GM12874 (cell line): ENCODE measurements around the gene SMIM38.

Experiments used
- CTCF ChIP-seq: IDR thresholded peaks from 2 replicates; pipeline ENCODE4 v1.5.1; 2011; ENCODE audit warnings: low read depth, mild to moderate bottlenecking, control low read depth, low read length, moderate library complexity; ENCODE audit not compliant: insufficient read depth

SMIM38 gene

GRCh38 chr11:69183613-69184012 lies 27.9 kb downstream of the SMIM38 start:
- TF ChIP-seq CTCF: no peak

DNA sequence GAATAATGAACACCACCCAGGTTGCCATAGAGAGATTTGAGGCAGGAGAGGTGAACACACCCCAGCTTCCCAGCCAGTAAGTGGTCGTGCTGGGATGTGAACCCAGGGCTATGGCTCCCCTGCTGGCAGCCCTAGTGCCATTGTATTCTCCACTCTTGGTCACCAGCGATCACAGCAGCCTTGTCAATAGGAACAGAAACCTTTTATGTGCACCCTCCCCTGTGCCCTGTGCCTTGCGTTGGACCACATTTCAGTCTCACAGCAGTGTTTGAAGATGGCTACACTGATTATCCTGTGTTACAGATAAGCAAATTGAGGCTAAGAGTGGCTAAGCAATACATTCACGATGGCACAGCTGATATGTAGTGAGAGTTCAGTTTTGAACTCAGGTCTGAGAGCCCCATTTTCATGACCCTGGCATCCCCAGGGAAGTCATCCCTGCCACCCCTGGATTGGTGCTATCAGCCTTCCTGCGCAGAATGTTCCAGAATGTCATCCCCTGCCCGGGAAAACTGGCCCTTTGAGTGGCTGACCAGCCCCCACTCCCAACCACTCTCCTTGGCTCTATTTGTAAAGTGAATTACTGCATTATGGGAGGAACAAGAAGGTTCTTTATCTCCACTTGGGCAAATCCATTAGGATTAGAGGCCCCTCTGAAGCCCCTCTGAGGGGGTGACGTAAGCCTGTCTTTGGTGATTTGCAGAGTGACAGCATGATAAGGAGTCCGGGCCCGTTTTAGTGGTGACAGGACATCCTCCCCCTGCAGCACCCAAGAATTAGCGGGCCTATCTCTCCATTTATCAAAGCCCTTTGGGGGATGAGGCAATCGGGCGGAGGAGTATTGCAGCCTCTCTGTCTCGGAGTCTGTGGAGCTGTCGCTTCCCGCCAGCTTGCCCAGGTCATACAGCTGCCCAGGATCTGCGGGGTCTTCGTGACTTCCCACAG lies 30.9 kb downstream of the SMIM38 start:
- no peak for TF ChIP-seq CTCF

GRCh38 chr11:69187540-69188065 lies 31.9 kb downstream of the SMIM38 start:
- TF ChIP-seq CTCF: no peak

GRCh38 chr11:69189059-69189458 lies 33.3 kb downstream of the SMIM38 start:
- no peak for TF ChIP-seq CTCF

- TF ChIP-seq CTCF: no peak
These were observed 35.2 kb downstream of the SMIM38 start for GRCh38 chr11:69190796-69191536.

- no peak for TF ChIP-seq CTCF
These were observed 36.6 kb downstream of the SMIM38 start for GRCh38 chr11:69192301-69192721.

DNA sequence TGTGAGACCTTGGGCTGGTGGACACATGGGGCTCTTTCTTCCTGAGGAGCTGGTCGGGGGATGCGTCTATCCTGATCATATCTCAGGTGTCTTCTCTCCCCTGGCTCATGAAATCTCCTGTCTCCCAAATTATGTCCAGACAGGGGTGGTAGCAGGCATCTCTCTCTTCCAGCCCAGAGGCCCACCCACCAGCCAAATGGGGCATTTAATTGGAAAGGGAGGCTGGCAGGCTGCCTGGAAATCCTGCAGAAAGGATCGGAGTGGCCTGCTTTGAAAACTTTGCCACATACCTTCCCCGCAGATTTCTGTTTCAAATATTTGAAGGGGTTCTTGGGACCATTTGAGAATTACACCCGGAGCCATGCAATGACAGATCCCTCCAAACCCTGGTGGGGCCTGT lies 37.4 kb downstream of the SMIM38 start:
- no peak for TF ChIP-seq CTCF
